Measurements from ENCODE around the gene CBFA2T3.

Gene CBFA2T3

DNA sequence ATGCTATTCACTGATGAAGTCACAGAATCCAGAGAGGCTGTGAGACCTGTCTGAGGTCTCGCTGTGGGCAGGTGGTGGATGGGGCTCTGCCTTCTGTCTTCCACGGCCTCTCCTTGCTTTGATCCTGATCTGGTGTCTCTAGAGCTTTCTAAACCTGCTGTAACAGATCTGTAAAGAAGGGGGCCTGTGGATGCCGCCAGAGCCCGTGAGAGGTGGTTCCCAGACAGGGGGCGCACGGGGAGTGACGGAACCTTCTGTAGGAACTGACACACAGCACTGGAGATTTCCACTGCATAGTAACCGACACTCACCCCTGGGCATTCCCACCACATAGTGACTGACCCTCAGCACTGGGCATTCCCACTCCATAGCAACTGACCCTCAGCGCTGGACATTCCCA, 16.0 kb downstream of the CBFA2T3 start:
- DNase-seq (ENCODE audit: low read depth), result no peak

DNA sequence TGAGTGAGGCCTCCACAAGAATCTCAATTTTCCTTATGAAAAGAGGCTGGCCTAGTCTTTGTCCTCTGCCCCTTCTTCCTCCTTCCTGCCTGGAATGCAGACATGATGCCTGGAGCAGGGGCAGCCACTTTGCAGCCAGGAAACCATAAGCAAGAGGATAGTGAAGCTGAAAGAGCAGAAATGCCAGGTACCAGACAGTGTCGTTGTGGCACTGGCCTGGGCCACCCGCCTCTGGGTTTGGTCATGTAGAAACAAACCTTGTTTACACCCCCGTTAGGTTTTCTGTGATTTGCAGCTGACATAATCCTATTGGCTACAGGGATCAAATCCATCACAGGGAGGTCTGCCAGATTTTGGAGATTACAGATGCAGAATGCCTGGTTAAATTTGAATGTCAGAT, 16.5 kb downstream of the CBFA2T3 start:
- no peak for DNase-seq (ENCODE audit: low read depth)

DNA sequence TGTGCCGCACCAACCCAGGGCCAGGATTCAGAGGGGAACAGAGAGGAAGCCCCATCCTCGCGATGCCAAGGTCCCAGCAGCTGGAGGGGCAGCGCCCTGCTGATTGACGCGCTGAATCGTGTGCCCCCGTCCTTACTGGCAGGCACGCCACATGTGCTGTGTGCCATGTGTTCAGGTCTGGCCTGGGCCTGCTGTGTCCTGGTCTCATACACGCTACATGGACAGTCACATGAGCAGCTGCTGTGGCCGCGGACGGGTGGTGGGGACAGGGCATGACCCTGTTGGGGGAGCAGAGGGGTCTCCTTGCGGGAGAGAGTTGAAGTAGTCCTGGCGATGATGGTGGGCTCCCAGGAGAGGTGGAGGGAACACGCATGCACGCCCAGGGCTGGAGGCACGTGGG, 18.0 kb downstream of the CBFA2T3 start:
- no peak for DNase-seq (ENCODE audit: low read depth)

DNA sequence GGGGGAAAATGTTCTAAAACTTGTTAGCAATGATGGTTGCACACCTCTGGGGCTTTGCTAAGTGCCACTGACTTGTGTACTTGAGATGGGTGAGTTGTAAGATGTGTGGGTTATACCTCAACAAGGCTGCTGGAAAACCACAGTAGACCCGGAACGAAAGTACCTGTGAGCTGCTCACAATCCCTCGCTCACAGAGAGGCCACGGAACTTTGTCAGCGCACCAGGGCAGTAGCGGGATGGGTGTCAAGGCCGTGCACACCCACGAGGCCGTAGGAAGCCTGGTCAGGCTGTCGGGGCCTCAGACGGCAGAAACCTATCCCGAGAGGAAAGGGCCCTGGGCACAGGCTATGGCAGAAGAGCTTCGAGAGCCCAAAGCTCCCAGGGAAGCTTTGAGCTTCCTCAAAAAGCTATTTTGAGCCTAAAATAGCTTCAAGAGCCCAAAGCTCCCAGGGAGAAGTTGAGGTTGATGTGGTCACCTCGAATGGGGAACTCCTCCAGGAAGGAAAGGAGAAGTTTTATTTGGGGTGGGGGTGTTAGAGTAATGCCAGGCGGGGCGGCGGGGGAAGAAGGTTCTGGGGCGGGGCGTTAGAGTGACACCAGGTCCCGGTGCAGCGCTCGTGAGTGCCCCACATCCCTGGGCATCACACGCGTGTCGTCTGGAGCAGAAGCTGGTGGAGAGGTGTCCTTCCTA, 19.0 kb downstream of the CBFA2T3 start:
- DNase-seq (ENCODE audit: low read depth), result no peak

DNA sequence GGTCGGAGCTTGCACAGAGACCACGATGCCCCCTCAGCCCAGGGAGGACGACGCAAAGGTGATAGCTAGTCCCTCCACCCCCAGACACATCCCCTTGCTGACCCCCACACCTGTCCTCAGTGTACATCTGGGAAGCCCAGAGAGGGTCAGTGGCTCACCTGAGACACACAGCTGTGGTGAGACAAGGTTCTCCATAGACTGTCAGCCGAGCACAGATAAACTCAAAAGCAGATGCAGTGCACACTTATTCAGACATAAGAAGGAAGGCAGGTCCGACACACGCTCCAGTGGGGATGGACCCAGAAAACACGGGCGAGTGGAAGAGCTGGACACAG, 19.6 kb downstream of the CBFA2T3 start:
- DNase-seq (ENCODE audit: low read depth), result no peak

DNA sequence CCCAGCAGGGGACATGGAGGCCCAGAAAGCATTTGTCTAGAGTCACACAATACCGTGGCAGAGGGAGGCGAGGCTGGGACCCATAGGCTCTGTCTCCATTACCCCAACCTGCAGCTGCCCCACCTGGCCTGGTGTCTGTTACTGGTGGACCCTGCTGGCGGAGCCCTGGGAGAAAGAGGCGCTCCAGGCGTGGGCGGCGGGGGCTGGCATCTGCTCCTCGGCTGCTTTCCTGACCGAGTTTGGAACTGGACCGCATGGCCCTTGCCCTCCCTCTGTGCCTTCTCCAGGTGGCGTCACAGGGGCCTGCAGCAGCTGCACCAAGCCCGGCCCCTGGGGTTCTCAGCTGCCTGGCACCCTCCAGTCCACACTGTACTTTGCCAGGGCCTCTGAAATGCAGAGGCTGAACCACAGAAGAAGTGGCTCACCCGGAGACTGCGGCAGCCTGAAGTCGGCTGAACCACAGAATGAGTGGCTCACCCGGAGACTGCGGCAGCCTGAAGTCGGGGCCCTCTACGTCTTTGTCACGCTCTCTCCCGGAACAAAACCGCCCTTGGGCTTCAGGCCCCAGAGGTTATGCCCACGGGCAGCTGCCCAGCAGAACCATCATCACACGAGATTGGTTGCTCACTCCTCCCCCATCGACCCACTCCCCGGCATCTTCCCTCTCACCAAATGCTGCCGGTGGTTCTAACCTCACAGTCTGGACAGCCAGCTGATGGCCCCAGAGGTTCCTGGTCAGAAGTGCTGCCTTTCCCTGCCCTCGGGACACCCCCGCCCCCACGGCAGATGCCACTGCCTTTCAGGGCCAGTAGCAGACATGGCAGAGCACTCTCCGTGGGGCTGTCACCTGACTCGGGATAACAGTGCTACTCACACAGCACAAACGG, 20.2 kb downstream of the CBFA2T3 start:
- DNase-seq (ENCODE audit: low read depth), result no peak

DNA sequence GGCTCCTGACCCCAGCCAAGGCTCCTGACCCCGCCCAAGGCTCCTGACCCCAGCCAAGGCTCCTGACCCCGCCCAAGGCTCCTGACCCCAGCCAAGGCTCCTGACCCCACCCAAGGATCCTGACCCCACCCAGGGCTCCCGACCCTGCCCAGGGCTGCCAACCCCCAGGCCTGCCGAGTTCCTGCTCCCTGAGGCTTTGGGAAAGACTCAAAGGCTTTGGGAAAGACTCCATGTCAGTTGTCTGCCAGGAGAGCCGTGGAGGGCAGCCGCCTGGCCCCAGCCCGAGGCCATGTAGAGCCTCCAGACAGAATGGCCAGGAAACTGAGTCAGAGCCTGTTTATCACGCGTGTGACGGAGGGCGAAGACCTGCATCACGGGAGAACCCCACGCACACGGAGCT, 21.1 kb downstream of the CBFA2T3 start:
- DNase-seq (ENCODE audit: low read depth), result no peak

DNA sequence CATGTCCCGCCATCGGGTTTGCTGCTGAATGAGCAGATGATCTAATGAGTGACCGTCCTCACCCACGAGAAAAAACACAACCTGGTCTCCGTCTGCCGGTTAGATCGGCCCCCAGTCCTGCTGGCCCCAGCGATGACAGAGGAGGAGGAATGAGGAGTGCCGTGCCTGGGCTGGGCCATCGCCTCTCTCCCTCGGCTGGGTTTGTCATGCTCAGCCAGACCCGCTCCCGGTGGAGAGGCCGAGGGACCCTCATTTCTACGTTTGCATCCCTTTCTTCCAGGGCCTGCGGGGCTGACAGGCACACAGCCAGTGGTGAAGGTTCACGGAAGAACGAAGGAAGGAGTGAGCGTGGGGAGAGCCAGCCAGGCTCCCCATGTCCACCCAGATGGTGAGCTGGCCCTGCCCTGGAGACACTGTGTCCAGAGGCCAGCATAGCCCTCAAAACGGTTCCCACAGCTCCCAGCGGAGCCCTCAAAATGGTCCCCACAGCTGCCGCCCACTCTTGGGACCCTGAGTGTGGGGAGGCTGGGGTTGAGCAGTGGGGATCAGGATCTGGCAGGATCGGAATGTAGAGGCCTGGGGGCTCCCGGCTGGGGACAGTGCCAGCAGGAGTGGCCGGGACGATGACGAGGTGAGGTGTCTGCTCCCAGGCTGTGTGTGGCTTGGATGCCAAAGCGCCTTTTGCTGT, 23.9 kb downstream of the CBFA2T3 start:
- no peak for DNase-seq (ENCODE audit: low read depth)

DNA sequence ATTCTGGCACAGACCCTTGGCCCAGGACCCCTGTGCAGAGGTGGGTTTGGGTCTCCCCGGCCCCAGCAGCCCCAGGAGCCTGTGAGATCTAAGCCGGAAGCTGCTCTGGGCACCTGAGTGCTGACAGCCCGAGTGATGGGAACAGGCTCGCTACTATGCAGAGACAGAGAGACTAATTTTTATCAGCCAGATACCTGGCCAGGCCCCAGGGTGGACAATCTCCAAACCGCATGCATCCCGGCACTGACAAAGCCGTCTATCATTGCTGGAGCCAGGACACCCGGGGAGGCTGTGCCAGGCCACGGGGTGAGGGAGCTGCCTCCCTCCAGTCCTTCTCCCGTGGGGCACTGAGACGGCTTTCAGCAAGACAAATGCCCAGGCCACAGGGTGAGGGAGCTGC, 25.0 kb downstream of the CBFA2T3 start:
- DNase-seq (ENCODE audit: low read depth), result no peak

DNA sequence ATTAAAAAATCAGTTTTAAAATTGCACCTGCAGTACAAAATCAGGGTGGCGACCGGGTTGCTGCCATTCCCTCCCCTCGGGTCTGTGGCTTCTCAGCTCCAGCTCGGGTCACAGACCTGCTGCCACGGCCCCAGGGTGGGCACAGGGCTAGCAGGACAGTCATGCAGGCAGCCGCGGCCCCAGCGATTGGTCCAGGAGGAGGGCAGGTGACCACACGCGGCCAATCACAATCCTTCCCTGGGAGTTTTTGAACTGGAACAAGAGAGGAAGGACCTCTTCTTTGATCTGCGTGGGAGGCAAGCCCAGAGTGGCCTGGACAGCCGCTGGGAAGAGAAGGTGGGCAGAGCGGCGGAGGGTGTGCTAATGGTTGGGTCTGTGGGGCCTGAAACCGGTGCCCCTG, 25.5 kb downstream of the CBFA2T3 start:
- no peak for DNase-seq (ENCODE audit: low read depth)

DNA sequence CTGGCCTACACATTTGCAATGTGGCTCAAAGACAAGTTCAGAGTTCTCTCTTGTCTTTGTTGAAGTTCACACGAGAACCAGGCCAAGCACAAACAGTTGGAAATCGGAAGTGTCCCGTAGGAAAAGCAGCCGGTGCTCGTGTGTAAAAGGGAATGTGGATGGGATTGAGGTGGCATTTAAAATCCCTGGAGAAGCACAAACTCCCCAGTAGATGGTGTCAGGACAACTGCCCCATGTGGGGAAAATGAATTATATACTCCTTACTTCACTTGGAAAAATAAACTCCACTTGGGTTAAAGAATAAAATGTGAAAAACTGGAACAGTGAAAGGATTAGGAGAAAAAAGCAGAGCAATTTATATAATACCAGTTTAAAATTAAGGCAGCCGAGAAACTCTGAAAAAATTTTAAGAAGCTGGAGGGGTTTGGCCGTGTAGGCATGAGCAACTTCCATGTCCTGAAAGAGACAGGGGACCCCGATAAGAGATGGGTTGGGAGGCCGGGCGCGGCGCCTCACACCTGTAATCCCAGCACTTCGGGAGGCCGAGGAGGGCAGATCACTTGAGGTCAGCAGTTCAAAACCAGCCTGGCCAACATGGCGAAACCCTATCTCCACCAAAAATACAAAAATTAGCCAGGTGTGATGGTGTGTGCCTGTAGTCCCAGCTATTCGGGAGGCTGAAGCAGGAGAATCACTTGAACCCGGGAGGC, 28.1 kb downstream of the CBFA2T3 start:
- no peak for DNase-seq (ENCODE audit: low read depth)

DNA sequence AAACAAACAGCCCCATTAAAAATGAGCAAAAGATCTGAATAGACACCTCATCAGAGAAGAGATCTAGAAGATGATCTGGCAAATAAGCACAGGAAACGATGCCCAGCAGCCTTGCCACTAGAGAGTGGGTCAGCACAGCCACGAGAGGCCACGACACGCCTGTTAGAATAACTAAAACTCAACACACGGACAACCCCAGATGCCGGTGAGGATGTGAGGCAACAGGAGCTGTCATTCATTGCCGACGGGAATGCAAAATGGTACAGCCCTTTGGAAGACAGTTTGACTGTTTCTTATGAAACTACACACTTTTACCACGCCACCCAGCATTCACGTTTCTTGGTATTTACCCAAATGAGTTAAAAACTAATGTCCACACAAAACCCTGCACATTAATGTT, 31.5 kb downstream of the CBFA2T3 start:
- no peak for DNase-seq (ENCODE audit: low read depth)

DNA sequence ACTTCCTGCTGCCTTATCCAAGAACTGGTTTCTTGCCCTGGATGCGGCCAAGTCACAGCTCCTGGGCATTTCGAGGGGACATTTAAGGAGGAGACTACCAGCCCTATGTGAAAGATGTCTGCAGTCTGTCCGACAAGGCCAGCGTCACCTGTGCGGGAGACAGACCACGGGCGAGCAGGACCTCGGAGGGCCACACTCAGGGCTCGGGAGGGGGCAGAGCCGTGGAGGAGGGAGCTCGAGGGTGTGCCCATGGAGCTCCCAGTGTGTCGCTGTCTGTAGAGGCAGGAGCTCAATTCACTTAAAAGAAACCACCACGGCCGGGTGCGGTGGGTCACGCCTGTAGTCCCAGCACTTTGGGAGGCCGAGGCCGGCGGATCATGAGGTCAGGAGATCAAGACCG, 33.3 kb downstream of the CBFA2T3 start:
- no peak for DNase-seq (ENCODE audit: low read depth)

DNA sequence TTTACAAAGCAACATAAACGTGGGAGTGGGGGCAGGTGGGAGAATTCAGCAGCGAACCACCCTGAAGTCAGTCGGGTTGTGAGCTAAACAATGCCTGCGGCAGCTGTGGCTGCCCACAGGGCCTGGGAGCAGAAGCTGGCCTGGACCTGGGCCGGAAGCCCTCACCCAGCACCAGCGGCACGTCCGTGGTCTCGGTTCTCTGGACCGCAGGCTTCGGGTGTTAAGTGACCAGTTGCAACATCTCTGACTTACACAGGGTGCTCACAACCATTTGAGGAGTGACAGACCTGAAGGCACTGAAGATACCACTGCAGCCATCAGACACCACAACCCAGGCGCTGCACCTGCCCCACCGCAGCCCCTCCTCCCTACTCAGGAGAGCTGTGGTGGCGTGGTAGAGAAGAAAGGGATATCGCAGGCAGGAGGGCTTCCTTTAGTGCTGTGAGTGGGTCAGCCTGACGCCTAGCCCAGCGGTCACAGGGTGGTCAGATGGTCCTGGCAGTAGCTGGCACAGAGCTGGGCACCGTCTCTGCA, 33.8 kb downstream of the CBFA2T3 start:
- DNase-seq (ENCODE audit: low read depth), result no peak

DNA sequence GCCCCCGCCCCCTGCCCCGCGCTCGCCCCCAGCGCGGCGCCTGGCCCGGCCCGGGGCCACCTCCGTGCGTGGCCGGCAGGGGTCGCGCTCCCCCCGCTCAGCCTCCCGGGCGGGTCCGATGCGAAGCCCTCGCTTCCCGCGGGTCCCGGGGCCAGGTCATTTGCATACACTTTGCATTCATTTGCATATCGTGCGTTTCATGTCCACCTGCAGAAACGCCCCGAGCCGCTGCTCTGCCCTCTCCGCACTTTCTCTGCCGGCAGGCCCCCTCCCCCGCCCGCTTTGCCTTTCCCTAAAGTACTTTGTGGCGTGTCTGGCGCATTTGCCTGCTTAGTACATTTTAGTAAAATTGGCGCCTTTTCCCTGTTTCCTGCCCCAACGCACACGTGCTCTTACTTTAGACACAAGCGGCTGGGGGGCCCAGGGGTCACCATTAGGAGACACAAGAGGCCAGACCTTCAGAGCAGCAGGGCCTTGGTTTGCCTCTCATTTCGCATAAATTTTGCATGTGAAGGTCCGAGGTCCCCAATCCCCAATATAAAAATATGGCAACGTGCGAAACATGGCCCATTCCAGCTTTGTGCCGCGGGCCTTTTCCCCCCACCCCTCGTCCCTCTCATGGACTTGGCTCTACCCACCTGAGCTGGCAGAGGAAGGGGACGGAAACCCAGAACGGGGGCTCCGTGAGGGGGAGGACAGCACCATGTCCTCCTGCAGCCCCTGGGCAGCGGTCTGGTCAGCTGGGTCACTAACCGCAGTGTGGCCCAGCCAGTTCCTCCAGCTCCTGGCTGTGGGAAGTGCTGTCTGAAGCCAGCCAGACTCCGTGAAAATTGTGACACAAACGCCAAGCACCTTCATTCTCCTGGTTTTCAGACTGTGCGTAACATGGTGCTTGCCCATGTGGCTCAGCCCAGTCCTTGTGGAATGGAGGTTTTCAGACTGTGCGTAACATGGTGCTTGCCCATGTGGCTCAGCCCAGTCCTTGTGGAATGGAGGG, 34.8 kb downstream of the CBFA2T3 start:
- peak; percentile 45 for DNase-seq (ENCODE audit: low read depth)

DNA sequence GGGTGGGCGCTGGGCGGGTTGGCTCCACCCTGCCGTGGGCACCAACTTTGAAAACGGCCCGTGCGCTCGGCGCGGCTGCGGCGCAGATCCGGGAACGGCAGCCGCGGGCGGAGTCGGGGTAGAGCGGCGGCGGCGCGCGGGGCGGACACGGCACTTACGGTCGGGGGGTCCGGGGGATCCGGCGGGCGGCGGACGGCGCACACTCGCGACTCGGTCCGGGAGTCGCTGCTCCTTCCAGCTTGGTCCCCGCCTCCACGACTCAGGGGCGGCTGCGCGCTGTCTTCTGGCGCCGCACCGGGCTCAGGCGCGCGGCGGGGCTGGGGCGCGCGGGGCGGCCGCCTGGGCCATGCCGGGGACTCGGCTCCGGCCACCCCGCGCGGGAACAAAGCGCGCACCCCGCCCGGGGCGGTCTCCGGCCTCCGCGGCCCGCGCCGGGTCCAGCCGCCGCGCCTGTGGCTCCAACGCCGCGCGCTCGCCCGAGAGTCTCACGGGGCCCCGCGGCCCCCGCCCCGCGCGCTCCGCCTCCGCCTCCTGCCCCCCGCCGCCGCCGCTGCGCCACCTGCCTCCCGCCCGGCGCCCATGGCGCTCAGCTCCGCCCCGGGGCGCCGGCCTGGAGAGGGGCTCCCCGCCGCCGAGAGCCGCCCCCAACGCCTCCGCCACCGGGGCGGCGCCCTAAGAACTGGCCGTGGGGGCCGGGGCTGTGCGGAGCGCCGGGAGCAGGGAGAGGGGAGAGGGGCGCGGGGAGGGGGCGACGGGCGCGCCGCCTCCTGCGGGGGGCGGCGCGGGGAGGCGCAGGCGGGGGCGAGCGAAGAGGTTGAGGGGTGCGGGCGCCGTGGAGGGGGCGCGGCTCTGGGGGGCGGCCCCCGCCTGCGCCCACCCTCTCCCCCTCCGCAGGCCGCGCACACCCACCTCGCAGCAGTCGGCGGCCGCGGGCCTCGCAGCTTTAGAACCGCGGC, 35.9 kb downstream of the CBFA2T3 start:
- DNase-seq (ENCODE audit: low read depth), result no peak

DNA sequence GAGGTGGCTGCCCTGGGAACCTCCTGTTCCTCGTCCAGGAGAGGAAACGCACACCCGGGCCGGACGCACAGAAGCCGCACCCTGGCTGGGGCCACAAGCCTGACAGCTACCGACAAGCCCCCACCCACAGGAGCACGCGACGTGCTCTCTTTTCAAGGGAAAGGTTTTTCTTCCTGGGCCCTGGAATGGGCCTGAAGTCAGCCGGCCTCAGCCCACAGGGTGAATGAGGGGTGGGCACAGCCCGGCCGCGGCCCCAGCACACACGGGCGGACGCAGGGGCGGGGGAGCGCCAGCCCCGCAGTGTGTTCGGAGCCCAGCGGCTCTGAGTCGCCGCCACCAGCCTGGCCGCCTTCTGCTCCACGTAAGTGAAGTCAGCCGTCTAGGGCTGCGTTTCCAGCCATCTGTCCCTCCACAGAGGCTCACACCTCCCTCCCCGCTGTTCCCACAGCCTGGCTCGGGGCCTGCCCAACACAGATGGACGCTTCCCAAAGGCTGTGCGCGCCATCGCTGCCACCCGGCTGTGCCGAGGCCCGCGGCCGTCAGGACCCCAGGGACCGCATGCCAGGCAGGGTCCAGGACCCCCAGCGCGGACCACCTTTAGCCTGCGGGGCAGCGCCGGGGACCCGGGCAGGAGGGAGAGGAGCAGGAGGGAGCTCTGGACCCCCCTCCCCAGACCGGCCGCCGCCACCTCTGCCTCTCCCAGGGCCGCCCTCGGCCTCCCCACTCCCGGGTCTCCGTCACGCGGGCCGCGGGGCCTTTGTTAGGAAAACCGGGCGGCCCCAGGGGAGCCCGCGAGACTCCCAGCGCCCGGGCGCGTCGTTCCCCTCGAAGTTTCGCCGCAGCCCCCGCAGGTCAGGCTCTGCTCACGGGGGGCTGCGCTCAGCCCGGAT, 36.8 kb downstream of the CBFA2T3 start:
- DNase-seq (ENCODE audit: low read depth), result no peak

DNA sequence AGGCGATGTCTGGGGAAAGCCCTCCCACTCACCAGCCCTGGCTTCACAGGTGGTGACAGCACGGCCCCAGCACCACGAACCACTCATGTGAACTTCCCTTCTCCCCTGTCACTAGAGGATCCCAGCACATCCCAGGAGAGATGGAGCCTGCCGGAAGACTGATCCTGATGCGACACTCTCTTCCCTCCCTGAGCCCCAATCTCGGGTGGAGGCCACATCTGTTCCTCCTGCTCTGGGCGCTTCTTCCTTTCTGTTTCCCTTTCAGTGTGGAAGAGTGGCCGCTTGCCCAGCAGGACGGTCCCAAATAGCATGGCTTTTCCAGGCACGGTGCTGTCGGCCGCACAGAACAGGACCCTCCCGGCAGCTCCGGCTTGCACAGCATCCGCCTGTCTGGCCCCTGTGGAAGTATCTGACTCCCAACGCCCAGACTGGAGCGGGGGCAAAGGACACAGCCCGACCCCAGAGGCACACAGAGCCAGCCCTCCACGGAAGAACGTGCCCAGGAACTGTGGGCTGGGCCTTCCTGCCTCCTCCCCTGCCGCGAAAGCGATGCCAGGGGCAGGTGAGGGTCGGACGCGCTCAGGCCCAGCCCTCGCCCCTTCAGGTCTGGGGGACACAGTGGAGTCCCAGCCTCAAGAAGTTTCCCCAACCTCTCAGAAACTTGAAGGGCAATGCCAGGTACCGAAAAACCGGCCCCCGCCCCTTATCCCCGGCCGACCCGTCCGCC, 37.6 kb downstream of the CBFA2T3 start:
- DNase-seq (ENCODE audit: low read depth), result no peak
